HG03039 (cell line): ENCODE data around the gene PKD2L2.
A peak's percentile ranks its signal among the peaks of the same experiment; 100 is the strongest.
"Not testable (repeated sequence)": the region's sequence is repeated elsewhere in the genome, so short reads cannot be mapped to it uniquely, and the experiment has no call there.

Experiments used
- ATAC-seq: cut with Tn5 transposase; IDR thresholded peaks from one replicate; pipeline ENCODE4 v1.9.1; 2021; ENCODE audit warnings: mild to moderate bottlenecking, moderate library complexity; ENCODE audit not compliant: unreplicated experiment

PKD2L2 gene

GRCh38 chr5:137887831-137888230, 1.4 kb upstream of the PKD2L2 start:
- no peak for ATAC-seq

GRCh38 chr5:137888466-137888862, 793 bp upstream of the PKD2L2 start:
- no peak for ATAC-seq

DNA sequence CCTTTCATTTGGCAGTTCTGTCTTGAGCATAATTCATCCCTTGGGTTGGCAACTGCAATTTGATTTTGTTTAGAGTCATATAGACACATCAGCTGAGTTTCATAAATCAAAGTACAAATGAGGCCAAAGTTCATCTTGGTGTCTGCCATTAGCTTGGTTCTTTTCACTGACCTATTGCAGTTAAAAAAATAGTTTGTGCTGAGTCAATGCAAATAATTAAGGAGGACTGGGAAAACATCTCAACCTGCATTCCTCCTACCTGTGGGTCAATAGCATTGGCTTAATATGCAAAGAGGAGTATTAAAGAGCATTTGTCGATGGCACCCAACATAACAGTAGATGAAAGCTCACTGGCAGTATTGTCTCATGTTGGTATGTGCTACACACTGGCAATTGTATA, 1.6 kb downstream of the PKD2L2 start:
- ATAC-seq = no peak

GRCh38 chr5:137891849-137892248, 2.6 kb downstream of the PKD2L2 start:
- no peak for ATAC-seq

- ATAC-seq = no peak
These were observed 5.3 kb downstream of the PKD2L2 start for GRCh38 chr5:137894586-137894985.

GRCh38 chr5:137896560-137896959, 7.3 kb downstream of the PKD2L2 start:
- no peak for ATAC-seq

DNA sequence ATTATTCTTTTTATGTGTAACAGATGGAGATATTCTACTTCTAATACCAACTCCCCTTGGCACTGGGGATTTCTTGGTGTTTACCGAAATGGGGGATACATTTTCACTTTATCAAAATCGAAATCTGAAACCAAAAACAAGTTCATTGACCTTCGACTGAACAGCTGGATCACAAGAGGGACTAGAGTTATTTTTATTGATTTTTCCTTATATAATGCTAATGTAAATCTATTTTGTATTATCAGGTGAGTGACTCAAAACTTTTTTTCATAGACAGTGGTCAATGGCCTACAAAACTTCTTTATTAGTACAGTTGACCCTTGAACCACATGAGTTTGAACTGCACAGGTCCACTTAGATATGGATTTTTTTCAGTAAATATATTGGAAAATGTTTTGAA, 10.2 kb downstream of the PKD2L2 start:
- ATAC-seq = no peak

- ATAC-seq = no peak
These were observed 12.0 kb downstream of the PKD2L2 start for GRCh38 chr5:137901011-137901817.

- no peak for ATAC-seq
These were observed 13.3 kb downstream of the PKD2L2 start for GRCh38 chr5:137902408-137903133.

DNA sequence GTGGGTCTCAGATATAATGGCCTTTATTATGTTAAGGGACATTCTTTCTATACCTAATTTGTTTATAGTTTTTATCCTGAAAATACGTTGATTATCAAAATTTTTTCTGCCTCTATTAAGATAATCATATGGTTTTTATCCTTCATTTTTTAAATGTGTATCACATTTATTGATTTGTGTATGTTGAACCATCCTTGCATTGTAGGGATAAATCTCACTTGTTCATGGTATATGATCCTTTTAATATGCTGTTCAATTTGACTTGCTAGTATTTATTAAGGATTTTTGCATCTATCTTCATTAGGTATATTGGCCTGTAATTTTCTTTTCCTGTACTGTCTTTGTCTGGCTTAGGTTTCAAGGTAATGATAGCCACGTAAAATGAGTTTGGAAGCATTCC, 25.5 kb downstream of the PKD2L2 start:
- no peak for ATAC-seq

DNA sequence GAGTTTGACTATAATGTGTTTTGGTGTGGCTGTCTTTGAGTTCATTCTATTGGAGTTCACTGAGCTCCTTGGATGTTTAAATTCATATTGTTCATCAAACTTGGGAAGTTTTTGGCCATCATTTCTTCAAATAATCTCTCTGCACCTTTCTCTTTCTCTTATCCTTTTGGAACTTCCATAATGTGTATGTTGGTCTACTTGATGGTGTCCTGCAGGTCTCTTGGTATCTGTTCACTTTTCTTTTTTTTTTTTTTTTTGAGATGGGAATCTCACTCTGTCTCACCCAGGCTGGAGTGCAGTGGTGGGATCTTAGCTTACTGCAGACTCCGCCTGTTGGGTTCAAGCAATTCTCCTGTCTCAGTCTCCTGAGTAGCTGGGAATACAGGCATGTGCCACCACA, 27.7 kb downstream of the PKD2L2 start:
- no peak for ATAC-seq

- no peak for ATAC-seq
These were observed 32.7 kb downstream of the PKD2L2 start for GRCh38 chr5:137921931-137922330.

- ATAC-seq = no peak
These were observed 34.6 kb downstream of the PKD2L2 start for GRCh38 chr5:137923856-137924255.

- ATAC-seq = no peak
These were observed 43.5 kb downstream of the PKD2L2 start for GRCh38 chr5:137932800-137933199.

- ATAC-seq = no peak
These were observed 44.2 kb downstream of the PKD2L2 start for GRCh38 chr5:137933491-137933911.

DNA sequence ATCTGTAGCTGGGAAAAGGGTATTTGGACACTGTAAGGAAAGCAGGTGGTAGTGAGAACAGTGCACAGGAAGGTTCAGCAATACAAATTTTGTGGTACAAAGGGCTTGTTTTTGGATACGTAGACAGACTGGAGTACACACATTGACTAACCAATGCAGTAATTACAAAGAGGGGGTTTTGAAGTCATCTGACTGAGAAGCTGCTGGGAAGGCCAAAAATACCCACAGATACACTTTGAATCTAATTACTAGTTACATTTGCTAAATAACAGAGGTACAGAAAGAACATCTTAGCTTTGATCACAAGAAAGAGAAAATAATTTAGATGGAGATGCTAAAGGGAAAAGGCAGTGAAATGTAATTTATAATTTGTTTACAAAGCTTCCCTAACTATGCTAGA, 45.9 kb downstream of the PKD2L2 start:
- peak; percentile 45 for ATAC-seq

DNA sequence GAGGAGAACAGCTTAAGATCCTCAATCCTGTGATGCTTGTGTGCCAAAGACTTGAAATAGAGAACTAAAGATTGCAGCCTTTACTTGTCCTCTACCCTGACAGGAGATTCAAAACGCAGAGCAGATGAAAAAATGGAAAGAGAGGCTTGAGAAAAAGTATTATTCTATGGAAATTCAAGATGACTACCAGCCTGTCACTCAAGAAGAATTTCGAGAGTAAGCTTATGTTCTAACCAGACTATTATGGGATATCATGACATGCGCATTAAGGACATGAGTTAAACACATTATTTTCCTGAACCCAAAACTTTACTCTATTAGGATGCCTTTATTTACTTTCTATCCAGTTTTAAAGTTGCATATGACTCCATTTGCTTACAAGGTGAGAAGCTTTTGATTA, 46.4 kb downstream of the PKD2L2 start:
- no peak for ATAC-seq

DNA sequence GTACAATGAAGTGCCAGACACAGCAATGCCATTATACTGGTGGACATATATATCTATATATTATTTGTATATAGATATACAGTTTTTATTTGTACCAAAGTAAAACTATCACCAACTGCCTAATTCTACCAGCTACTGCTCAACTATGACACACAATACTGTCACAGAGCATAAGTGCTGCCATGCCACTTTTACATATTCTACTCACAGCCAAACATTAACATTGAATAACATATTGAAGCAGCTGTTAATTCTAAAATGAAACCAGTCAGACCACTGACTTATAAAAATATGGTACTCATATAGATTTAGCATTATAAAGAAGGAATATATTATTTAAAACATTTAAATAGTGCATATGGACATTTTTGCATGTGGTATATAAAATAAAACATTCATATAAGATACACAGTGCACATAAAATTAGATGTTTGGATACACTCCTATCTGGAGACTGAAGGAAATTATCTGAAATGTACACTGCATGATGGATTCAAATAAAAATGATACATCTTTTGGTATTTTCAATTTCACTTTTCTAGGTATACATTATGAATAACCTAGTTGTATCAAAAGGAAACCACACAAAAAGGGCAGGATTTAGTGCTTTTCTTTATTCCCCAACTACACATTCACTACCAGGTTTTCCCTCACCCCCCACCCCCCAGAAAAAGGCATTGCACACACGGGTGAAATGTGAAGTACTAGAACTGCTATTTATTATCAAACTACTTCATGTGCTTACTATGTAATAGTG, 48.9 kb downstream of the PKD2L2 start:
- no peak for ATAC-seq

- no peak for ATAC-seq
These were observed 49.5 kb downstream of the PKD2L2 start for GRCh38 chr5:137938751-137939143.

DNA sequence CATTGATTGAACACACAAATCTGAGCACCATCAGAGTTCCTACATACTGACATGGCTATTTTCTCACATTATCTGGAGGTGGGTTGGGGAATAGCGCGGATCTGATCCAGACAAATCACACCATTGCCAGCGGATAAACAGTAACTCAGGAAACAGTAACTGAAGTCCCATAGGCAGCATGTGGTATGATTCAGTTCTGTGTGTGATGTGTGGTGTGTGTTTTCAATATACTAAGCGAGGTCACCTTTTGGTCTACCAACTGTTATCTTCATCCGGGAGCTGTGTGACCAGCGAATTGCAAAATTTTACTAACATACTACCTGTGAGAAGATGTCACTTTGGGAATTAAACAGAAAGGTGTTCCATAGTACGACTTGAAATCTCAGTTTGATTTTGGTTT, 50.1 kb downstream of the PKD2L2 start:
- ATAC-seq = no peak

GRCh38 chr5:137944280-137944679, 55.0 kb downstream of the PKD2L2 start:
- ATAC-seq = not testable (repeated sequence)

DNA sequence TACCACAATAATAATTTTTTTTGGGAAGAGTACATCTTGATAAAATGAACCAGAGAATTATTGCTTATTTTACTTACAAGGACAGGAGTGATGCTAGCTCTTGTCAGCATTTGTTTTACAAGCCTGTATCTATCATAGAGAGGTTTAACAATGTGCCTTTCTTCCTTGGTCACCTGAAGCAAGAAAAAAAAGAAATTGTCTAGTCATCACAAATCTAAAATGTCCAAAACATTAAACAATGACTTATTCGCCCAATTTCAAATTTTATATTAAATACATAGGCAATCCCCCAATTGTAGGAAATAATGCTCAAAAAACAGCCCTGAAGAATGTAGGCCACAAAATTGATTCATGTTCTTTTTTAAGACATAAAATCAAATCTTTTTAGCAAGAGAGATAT, 56.6 kb downstream of the PKD2L2 start:
- ATAC-seq = no peak
